GM12875 (cell line): ENCODE results near the gene ULK3.

Experiments
- H3K4me3 ChIP-seq: one replicate; pipeline ENCODE4 v1.5.1; 2011; ENCODE audit warnings: low read depth, low read length, control low read depth
- TF ChIP-seq, protein P1 (sequence below): IDR thresholded peaks from 2 replicates; pipeline ENCODE4 v1.5.1; 2011; ENCODE audit warnings: low read depth, mild to moderate bottlenecking, control low read depth, inconsistent platforms, low read length, moderate library complexity, borderline replicate concordance; ENCODE audit not compliant: insufficient read depth

ULK3 gene

DNA sequence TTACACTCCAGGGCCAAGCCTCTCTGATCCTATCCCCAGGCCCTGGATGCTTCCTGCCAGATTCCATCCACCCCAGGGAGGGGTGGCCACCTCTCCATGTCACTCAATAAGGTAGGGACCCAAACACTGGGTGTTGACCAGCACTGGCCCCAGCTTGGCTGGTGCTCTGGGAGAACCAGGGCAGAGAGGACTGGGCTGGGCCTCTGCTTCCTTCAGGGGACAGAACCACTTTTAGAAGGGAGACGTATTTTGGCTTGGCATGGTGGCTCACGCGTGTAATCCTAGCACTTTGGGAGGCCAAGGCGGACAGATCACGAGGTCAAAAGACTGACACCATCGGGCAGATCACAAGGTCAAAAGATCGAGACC, 21.2 kb downstream of the ULK3 start:
- H3K4me3 ChIP-seq = no peak overlapping the region
- TF ChIP-seq, protein P1, sequence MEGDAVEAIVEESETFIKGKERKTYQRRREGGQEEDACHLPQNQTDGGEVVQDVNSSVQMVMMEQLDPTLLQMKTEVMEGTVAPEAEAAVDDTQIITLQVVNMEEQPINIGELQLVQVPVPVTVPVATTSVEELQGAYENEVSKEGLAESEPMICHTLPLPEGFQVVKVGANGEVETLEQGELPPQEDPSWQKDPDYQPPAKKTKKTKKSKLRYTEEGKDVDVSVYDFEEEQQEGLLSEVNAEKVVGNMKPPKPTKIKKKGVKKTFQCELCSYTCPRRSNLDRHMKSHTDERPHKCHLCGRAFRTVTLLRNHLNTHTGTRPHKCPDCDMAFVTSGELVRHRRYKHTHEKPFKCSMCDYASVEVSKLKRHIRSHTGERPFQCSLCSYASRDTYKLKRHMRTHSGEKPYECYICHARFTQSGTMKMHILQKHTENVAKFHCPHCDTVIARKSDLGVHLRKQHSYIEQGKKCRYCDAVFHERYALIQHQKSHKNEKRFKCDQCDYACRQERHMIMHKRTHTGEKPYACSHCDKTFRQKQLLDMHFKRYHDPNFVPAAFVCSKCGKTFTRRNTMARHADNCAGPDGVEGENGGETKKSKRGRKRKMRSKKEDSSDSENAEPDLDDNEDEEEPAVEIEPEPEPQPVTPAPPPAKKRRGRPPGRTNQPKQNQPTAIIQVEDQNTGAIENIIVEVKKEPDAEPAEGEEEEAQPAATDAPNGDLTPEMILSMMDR = no peak

- TF ChIP-seq, protein P1 = no peak
- no peak overlapping the region for H3K4me3 ChIP-seq
These were observed 21.7 kb downstream of the ULK3 start for GRCh38 chr15:74821091-74821789.

GRCh38 chr15:74820056-74820455, 22.9 kb downstream of the ULK3 start:
- TF ChIP-seq, protein P1 = no peak
- no peak overlapping the region for H3K4me3 ChIP-seq

DNA sequence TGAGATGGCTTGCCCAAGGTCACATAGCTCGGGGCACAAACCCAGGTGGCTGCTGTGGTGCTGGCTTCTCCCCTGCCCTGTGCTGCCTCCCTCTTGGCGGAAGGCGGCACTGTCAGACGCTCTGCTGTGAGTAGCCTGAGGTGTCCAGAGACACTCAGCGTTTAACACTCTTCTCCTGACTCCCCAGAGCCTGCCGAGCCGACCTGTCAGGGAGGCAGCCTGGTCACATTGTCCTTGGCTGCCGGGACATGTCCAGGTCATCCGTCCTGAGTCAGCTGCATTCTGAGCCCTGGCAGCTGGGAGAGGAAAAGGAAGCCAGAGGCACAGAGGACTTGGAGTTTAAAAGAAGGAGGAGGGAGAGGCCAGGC, 25.6 kb downstream of the ULK3 start:
- H3K4me3 ChIP-seq = no peak overlapping the region
- TF ChIP-seq, protein P1 = no peak

DNA sequence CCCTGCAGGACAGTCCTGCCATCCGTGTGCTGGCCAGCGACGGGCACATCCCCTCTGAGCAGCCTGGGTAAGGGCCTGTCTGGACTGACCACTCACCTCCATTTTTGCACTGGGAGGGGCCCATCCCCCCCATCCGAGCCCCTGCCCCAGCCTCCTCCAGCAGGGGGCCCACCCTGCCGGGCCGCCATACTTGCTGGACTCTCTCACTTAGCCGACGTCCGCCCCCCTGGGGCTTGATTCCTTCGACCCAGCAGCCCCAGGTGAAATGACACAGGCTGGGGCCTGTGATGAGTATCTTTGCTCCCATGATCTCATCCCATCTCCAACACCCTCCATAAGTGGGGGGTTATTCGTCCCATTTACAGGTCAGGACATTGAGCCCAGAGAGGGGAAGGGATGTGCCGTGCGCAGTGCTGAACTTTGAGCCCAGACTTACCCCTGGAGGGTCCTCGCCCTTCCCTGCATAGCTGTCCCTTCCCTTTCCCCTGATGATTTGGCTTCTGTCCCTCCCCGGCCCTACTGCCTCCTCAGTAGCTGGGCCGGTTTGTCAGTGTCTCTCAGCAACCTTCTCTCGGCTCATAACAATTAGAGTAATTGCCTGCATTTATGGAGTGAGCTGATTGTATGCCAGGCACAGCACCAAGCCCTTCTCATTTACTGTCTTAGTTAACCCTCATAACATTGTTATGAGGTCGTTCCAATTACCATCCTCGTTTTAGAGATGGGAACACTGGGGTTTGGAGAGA, 26.2 kb downstream of the ULK3 start:
- no peak overlapping the region for H3K4me3 ChIP-seq
- TF ChIP-seq, protein P1 = no peak

- H3K4me3 ChIP-seq = no peak overlapping the region
- TF ChIP-seq, protein P1 = no peak
These were observed 27.0 kb downstream of the ULK3 start for GRCh38 chr15:74815961-74816360.
